Smooth muscle cell (in vitro differentiated cells): ENCODE data around the gene RIF1. TPM values are rescaled to one million over a fixed set of nuclear protein-coding genes. Genes with fewer than 3 reads are reported as not detected.

ENCODE experiments used
- DNase-seq: peaks from one replicate; lab custom pipeline; 2025; ENCODE audit not compliant: unreplicated experiment; lab: John Stamatoyannopoulos, UW
- H2AFZ ChIP-seq: fragments of 200-600 bp; sonication (generic); 2 replicates; pipeline ENCODE4 v1.6.0; 2016; ENCODE audit warnings: antibody characterized with exemption, low read depth, mild to moderate bottlenecking
- H3F3A ChIP-seq: fragments of 200-600 bp; sonication (generic); 2 replicates; pipeline ENCODE4 v1.6.0; 2017; ENCODE audit warnings: antibody characterized with exemption, low read depth
- H3K27ac ChIP-seq: fragments of 200-600 bp; sonication (generic); 2 replicates; pipeline ENCODE4 v1.5.1; 2016; ENCODE audit warnings: low read depth, mild to moderate bottlenecking
- H3K27me3 ChIP-seq: fragments of 200-600 bp; sonication (generic); 2 replicates; pipeline ENCODE4 v1.6.1; 2016; ENCODE audit warnings: low read depth, mild to moderate bottlenecking
- H3K36me3 ChIP-seq: fragments of 200-600 bp; sonication (generic); 2 replicates; pipeline ENCODE4 v1.5.1; 2016; ENCODE audit warnings: low read depth
- H3K4me1 ChIP-seq: fragments of 200-600 bp; sonication (generic); 2 replicates; pipeline ENCODE4 v1.5.1; 2016; ENCODE audit warnings: low read depth
- H3K4me2 ChIP-seq: fragments of 200-600 bp; sonication (generic); 2 replicates; pipeline ENCODE4 v1.6.0; 2016; ENCODE audit warnings: mild to moderate bottlenecking
- H3K4me3 ChIP-seq: fragments of 200-600 bp; sonication (generic); 2 replicates; pipeline ENCODE4 v1.5.1; 2016; ENCODE audit warnings: mild to moderate bottlenecking
- H3K79me2 ChIP-seq: fragments of 200-600 bp; sonication (generic); 2 replicates; pipeline ENCODE4 v1.6.0; 2016; ENCODE audit warnings: low read depth, mild to moderate bottlenecking
- H3K9ac ChIP-seq: fragments of 200-600 bp; sonication (generic); 2 replicates; pipeline ENCODE4 v1.6.0; 2016; ENCODE audit warnings: low read depth
- H3K9me3 ChIP-seq: fragments of 200-600 bp; sonication (generic); replicated peaks from 2 replicates; pipeline ENCODE4 v1.5.1; 2016; ENCODE audit warnings: low read depth
- H4K20me1 ChIP-seq: fragments of 200-600 bp; sonication (generic); 2 replicates; pipeline ENCODE4 v1.6.0; 2016; ENCODE audit warnings: low read depth
- WGBS: methylation state at CpG from one replicate; pipeline ENCODE4 v1.1.7; 2016; ENCODE audit warnings: low lambda C conversion rate; 5-methylcytosine and 5-hydroxymethylcytosine counted together
- polyA plus RNA-seq: library from polyadenylated mRNA; unstranded; fragments of >200 nt; fragmentation: Nextera tagmentation; extraction: Ambion mirVana; gene quantifications from 2 replicates; pipeline ENCODE4 v1.2.1, GENCODE V29; 2016
- total RNA-seq: library from RNA; depleted of rRNA; stranded (reverse); fragments of >200 nt; gene quantifications from 2 replicates; pipeline ENCODE4 v1.2.3, GENCODE V29; 2014
- TF ChIP-seq, protein P1 (sequence below): fragments of 200-600 bp; sonication (generic); IDR thresholded peaks from 2 replicates; pipeline ENCODE4 v1.5.1; 2017; ENCODE audit warnings: borderline replicate concordance, mild to moderate bottlenecking, antibody characterized with exemption; ENCODE audit not compliant: insufficient read depth, poor library complexity, severe bottlenecking

Gene RIF1
- total and polyA plus RNA-seq, 2 experiments from 2014 or later, result 12.5 to 30.3 TPM

DNA sequence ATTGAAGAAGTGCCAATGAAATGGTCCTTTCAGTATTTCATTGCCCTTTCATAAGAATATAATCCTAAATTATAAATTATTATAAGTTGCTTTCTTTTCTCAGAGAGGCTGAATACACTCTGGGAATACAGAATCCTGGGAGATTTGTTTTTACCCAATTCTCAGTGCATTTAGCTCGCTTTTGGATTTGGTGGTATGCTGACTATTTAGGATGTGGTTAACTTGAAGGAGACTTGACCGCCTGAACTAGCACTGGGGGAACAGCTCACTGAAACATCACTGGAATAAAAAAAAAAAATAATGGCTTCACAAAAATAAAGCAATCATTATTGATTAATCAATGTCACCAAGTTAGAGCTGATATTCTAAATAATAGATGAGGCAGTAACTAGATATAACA is 42.1 kb upstream of the RIF1 start:
- DNase-seq, result no peak
- H3K4me2 ChIP-seq, result peak overlapping the region; percentile 55
- TF ChIP-seq, protein P1, sequence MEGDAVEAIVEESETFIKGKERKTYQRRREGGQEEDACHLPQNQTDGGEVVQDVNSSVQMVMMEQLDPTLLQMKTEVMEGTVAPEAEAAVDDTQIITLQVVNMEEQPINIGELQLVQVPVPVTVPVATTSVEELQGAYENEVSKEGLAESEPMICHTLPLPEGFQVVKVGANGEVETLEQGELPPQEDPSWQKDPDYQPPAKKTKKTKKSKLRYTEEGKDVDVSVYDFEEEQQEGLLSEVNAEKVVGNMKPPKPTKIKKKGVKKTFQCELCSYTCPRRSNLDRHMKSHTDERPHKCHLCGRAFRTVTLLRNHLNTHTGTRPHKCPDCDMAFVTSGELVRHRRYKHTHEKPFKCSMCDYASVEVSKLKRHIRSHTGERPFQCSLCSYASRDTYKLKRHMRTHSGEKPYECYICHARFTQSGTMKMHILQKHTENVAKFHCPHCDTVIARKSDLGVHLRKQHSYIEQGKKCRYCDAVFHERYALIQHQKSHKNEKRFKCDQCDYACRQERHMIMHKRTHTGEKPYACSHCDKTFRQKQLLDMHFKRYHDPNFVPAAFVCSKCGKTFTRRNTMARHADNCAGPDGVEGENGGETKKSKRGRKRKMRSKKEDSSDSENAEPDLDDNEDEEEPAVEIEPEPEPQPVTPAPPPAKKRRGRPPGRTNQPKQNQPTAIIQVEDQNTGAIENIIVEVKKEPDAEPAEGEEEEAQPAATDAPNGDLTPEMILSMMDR, result no peak

GRCh38 chr2:151374436-151374835 is 35.3 kb upstream of the RIF1 start:
- Histone ChIP-seq H3K4me2 (peak overlapping the region; percentile 49), H3K9ac (no peak overlapping the region), H3K79me2 (no peaks in the 10 kb centered on the region), H3F3A (no peaks in the 10 kb centered on the region), H3K27ac (peak overlapping the region; percentile 82), H2AFZ (no peak overlapping the region), H4K20me1 (no peaks in the 10 kb centered on the region), H3K36me3 (peaks cover 6% of the 10 kb centered on the region), H3K4me1 (peaks cover 12% of the 10 kb centered on the region), H3K27me3 (no peaks in the 10 kb centered on the region), H3K4me3 (no peak overlapping the region), H3K9me3 (no peaks in the 10 kb centered on the region)
- no peak for DNase-seq
- TF ChIP-seq, protein P1, result no peak
- WGBS, result 29% methylated on average over 3 of the region's 3 CpGs

More for the DNA sequence above, 42.1 kb upstream of the RIF1 start:
- Histone ChIP-seq H3K4me3 (no peak overlapping the region), H2AFZ (no peak overlapping the region), H3K9ac (no peak overlapping the region), H3K9me3 (no peaks in the 10 kb centered on the region), H4K20me1 (no peaks in the 10 kb centered on the region), H3K36me3 (peaks cover 6% of the 10 kb centered on the region), H3K27ac (peak overlapping the region; percentile 56), H3K4me1 (no peaks in the 10 kb centered on the region), H3F3A (no peaks in the 10 kb centered on the region), H3K79me2 (no peaks in the 10 kb centered on the region), H3K27me3 (no peaks in the 10 kb centered on the region)
- WGBS, result 61% methylated on average over 2 of the region's 2 CpGs

DNA sequence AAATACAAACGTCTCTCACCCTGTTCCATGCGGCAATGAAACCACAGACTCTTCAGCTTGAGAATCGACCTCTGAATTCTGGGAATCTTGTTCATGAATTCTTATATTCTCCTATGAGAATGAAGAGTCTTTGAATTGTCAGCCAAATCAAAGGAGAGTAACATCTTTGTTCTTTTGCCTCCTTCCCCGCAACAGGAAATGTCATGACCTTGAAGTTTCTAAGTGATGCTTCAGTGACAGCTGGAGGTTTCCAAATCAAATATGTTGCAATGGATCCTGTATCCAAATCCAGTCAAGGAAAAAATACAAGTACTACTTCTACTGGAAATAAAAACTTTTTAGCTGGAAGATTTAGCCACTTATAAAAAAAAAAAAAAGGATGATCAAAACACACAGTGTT is 30.5 kb upstream of the RIF1 start:
- TF ChIP-seq, protein P1, result no peak

GRCh38 chr2:151380580-151381235 is 29.0 kb upstream of the RIF1 start:
- Histone ChIP-seq H3K4me3 (no peak overlapping the region), H3K9ac (no peak overlapping the region), H4K20me1 (no peaks in the 10 kb centered on the region), H3K36me3 (no peaks in the 10 kb centered on the region), H3F3A (no peaks in the 10 kb centered on the region), H3K4me1 (no peaks in the 10 kb centered on the region), H3K79me2 (no peaks in the 10 kb centered on the region), H3K9me3 (no peaks in the 10 kb centered on the region), H3K27me3 (no peaks in the 10 kb centered on the region), H3K27ac (peak overlapping the region; percentile 51), H3K4me2 (no peak overlapping the region), H2AFZ (no peak overlapping the region)
- DNase-seq, result no peak
- TF ChIP-seq, protein P1, result no peak
- WGBS, result 81% methylated on average over 6 of the region's 6 CpGs

More for the DNA sequence above, 30.5 kb upstream of the RIF1 start:
- 93% methylated on average over 4 of the region's 4 CpGs for WGBS
- Histone ChIP-seq H3K9me3 (no peaks in the 10 kb centered on the region), H3F3A (no peaks in the 10 kb centered on the region), H3K4me1 (peaks cover 6% of the 10 kb centered on the region), H2AFZ (no peak overlapping the region), H3K9ac (no peak overlapping the region), H3K27ac (no peak overlapping the region), H3K79me2 (no peaks in the 10 kb centered on the region), H4K20me1 (no peaks in the 10 kb centered on the region), H3K4me3 (no peak overlapping the region), H3K36me3 (no peaks in the 10 kb centered on the region), H3K27me3 (no peaks in the 10 kb centered on the region), H3K4me2 (no peak overlapping the region)
- no peak for DNase-seq
